Naive thymus-derived CD8-positive, alpha-beta T cell (primary cell): ENCODE results near the gene GALNT2. TPM values are rescaled to one million over a fixed set of nuclear protein-coding genes. Genes with fewer than 3 reads are reported as not detected.

ENCODE experiments used
- ATAC-seq, 2 donors: fragments of 150-1000 bp; cut with Tn5 transposase in 1 of 2; sonication (Bioruptor Pico), chemical (Tn5 transposase) in 1 of 2; 1 replicate in 1 of 2; 2 replicates in 1 of 2; pipeline ENCODE4 v1.10.0; 2021; ENCODE audit warnings: mild to moderate bottlenecking in 2 of 2, moderate library complexity in 2 of 2
- POLR2A ChIA-PET: fragments of 350-600 bp; sonication (Branson Sonifier 250); formaldehyde crosslinking; loops from one replicate; lab custom pipeline; 2021; ENCODE audit warnings: antibody characterized with exemption; lab: Charles Lee
- DNase-seq, 10 donors: peaks; one replicate each; pipeline versions ENCODE4 v3.0.0 to v3.0.0-alpha.2; 2020 to 2022
- H3K27ac Mint-ChIP-seq, 10 donors: one replicate each; pipeline ENCODE4 v1.8.0; 2020 to 2022; ENCODE audit warnings: mild to moderate bottlenecking in 10 of 10, mixed read lengths in 10 of 10, moderate library complexity in 4 of 10, inconsistent platforms in 1 of 10
- H3K27me3 Mint-ChIP-seq, 5 donors: one replicate each; pipeline ENCODE4 v1.8.0; 2021 to 2022; ENCODE audit warnings: mixed read lengths in 5 of 5
- H3K36me3 Mint-ChIP-seq, 3 donors: one replicate each; pipeline ENCODE4 v1.8.0; 2020 to 2022; ENCODE audit warnings: mixed read lengths in 3 of 3, mild to moderate bottlenecking in 2 of 3, inconsistent platforms in 1 of 3
- H3K4me1 Mint-ChIP-seq, 4 donors: one replicate each; pipeline ENCODE4 v1.8.0; 2021 to 2022; ENCODE audit warnings: mixed read lengths in 4 of 4
- H3K4me3 Mint-ChIP-seq, 10 donors: one replicate each; pipeline ENCODE4 v1.8.0; 2020 to 2022; ENCODE audit warnings: mild to moderate bottlenecking in 10 of 10, mixed read lengths in 10 of 10, moderate library complexity in 6 of 10, inconsistent platforms in 1 of 10
- H3K9me3 Mint-ChIP-seq, 9 donors: one replicate each; pipeline ENCODE4 v1.8.0; 2020 to 2022; ENCODE audit warnings: mixed read lengths in 9 of 9, mild to moderate bottlenecking in 3 of 9, inconsistent platforms in 1 of 9, moderate library complexity in 1 of 9
- polyA plus RNA-seq, 3 donors: library from polyadenylated mRNA; unstranded; fragments of 300-500 nt; fragmentation: Illumina TruSeq; gene quantifications; one replicate each; pipeline ENCODE4 v1.2.3, GENCODE V29; 2021
- total RNA-seq, 8 experiments: library from RNA in 2 of 8; stranded (reverse) in 2 of 8; gene quantifications; one replicate each; pipeline ENCODE4 v1.2.3 and lab custom pipeline; 2021 to 2026

GALNT2 gene
- total and polyA plus RNA-seq, 5 experiments from 2014 or later: 10.7 to 22.2 (median 15.3) TPM

DNA sequence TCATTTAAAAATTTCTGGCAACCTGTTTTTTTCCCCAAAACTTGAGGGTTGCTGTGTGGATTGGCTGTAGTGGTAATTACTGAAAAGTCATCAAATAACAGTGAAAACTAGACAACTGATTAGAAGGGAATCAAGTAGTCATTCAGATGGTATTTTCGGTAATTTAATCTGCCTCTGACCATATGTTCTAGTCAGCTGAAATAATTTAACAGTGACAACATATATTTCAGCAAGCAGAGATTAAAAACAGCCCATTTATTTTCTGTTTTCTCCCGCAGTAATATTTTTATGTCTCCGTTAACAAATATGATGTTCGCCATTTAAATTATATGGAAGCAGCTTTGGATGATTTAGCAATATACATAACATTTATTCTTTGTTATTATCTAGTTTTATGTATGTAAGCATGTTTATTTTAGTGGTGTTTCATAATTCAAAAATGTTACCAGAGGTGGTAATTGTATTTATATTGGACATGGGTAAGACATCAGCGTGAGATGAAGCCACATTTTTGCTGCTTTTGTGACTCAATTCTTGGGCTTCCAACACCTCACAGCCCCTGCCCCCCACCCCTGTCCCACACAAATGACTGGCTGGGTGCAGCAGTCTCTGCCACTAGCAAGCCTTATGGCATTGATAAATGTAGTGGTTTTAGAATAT is 104.4 kb downstream of the GALNT2 start:
- no peaks in the 10 kb centered on the region for H3K27me3 Mint-ChIP-seq
- no peak overlapping the region for H3K27ac Mint-ChIP-seq
- peaks cover 0 to 3% (median 0%) of the 10 kb centered on the region in 3 donors for H3K36me3 Mint-ChIP-seq
- ATAC-seq (no peak), DNase-seq (no peak)
- peaks cover 33 to 66% (median 62%) of the 10 kb centered on the region in 4 donors for H3K4me1 Mint-ChIP-seq
- no peaks in the 10 kb centered on the region for H3K9me3 Mint-ChIP-seq
- no peak overlapping the region for H3K4me3 Mint-ChIP-seq
- POLR2A ChIA-PET: no interaction called here

DNA sequence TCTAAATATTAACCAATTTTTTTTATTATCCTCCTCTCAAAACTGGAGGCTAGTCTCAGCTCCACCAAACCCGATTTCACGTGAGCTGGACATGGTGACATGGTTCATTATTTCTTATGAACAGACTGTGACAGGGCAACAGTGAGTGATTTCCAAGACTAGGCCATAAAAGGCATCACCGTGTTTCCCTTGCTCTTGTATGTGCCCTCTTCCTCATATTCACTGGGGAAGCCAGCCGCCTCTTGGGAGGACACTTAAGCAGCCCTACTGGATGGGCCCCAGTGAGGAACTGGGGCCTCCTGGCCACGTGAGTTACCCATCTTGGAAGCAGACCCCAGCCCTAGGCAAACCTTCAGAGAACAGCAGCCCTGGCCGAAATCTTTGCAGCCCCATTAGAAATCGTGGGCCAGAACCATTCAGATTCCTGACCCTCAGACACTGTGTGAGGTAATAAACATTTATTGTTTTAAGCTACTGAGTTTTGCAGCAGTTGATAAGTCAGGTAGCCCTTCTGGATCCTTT is 105.0 kb downstream of the GALNT2 start:
- ATAC-seq (no peak), DNase-seq (peak in 1 of 10 donors; percentile 0)
- H3K4me1 Mint-ChIP-seq: peaks cover 32 to 71% (median 61%) of the 10 kb centered on the region in 4 donors
- H3K27ac Mint-ChIP-seq: peak overlapping the region in 1 of 10 donors; percentile 79
- peaks cover 0 to 3% (median 0%) of the 10 kb centered on the region in 3 donors for H3K36me3 Mint-ChIP-seq
- H3K4me3 Mint-ChIP-seq: no peak overlapping the region
- H3K27me3 Mint-ChIP-seq: no peaks in the 10 kb centered on the region
- POLR2A ChIA-PET: no interaction called here
- no peaks in the 10 kb centered on the region for H3K9me3 Mint-ChIP-seq

DNA sequence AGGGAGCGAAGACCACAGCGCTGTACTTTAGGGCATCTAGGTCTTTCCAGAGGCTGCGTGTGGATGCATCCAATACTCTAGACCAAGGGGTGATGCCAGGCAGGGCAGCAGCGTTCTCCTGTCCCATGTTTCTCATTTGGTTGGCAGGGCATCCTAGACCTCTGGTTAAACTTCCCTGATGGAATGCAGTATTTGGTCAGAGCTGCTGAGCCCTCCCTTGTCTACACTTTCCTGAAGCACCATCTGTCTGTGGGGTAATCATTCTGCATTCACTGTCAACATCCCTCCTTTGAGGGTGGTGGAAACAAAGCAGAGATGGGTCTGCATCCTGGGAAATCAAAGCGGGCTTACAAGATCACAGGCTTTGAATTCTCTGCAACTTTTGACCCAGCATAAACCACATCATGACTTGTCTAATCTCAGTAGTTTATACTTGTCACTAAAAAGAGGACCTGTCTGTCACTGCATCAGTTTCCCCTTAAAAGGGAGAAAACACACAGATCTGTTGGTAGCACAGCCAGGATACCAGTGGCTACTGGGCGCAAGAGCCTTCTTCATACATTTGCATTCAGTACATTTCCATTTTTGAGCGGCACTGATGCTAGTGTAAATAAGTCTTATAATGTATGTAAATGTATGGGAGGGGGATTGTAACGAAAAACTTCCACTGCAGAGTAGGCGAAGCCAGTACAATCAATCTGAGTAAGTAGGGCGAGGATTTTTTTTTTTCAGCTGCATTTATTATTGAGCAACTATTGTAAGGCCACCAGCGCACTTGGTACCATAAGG is 106.3 kb downstream of the GALNT2 start:
- H3K9me3 Mint-ChIP-seq: no peaks in the 10 kb centered on the region
- DNase-seq (no peak), ATAC-seq (no peak)
- H3K4me1 Mint-ChIP-seq: peaks cover 29 to 73% (median 58%) of the 10 kb centered on the region in 4 donors
- H3K4me3 Mint-ChIP-seq: no peak overlapping the region
- POLR2A ChIA-PET: no interaction called here
- peaks cover 4 to 9% (median 4%) of the 10 kb centered on the region in 3 donors for H3K36me3 Mint-ChIP-seq
- H3K27me3 Mint-ChIP-seq: no peaks in the 10 kb centered on the region
- peak overlapping the region in 1 of 10 donors; percentile 18 for H3K27ac Mint-ChIP-seq

DNA sequence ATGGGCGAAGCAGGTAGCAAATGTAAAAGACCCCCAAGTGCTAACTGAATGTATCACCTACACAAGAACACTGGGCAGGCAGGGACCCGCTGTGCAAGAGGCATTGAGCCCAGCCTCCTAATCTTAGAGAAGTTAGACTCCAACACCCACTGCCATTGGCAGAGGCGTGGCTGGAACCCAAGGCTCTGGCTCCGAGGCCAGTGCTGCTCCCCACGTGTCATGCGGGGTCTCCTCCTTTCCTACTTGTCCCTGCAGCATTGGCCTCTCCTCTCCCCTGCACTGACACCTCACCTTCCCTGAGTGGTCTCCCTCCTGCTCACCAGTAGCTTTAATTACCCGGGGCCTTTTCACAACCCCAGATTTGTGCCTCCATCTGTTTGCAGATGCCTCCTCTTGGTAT is 107.0 kb downstream of the GALNT2 start:
- H3K9me3 Mint-ChIP-seq: no peaks in the 10 kb centered on the region
- H3K4me3 Mint-ChIP-seq: no peak overlapping the region
- POLR2A ChIA-PET: no interaction called here
- peaks cover 26 to 68% (median 54%) of the 10 kb centered on the region in 4 donors for H3K4me1 Mint-ChIP-seq
- H3K27me3 Mint-ChIP-seq: no peaks in the 10 kb centered on the region
- H3K27ac Mint-ChIP-seq: peak overlapping the region in 3 of 10 donors; percentile 18 to 69 (median 41)
- DNase-seq (peak in 1 of 10 donors; percentile 8), ATAC-seq (no peak)
- H3K36me3 Mint-ChIP-seq: peaks cover 4 to 14% (median 8%) of the 10 kb centered on the region in 3 donors

DNA sequence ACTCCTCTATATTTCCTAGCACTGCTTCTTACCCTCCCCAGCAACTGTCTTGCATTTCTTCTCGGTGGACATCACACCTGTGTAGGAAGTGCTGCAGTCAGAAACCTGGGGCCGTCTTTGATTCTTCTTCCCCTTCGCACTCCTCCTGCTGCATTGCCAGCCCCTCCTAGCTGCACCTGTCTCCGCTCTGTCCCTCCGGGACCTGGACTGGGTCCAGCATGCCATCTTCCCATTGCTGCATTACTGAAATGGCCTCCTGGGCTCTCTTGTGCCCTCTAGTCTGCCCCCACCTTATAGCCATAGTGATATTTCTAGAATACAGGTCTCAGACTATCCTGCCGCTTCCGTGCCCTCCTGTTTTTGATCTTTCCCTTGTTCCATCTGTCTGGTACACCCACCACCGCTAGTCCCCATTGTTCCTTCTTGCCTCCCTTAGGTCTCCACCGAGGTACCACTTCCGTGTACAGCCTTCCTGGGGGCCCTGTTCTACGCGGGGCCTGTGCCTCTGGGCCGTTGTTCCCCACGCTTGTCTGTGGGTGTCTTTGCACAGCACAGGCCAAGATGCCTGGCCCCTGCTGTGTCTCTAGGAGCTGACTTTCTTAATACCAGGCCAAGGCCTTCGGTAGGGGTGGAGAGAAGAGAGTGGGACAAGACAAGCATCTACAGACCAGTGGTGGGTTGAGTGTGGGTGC is 107.6 kb downstream of the GALNT2 start:
- H3K9me3 Mint-ChIP-seq: no peaks in the 10 kb centered on the region
- POLR2A ChIA-PET: no interaction called here
- ATAC-seq (no peak), DNase-seq (no peak)
- no peaks in the 10 kb centered on the region for H3K27me3 Mint-ChIP-seq
- H3K27ac Mint-ChIP-seq: peak overlapping the region in 5 of 10 donors; percentile 33 to 69 (median 42)
- H3K4me3 Mint-ChIP-seq: peak overlapping the region in 1 of 10 donors; percentile 43
- peaks cover 25 to 64% (median 48%) of the 10 kb centered on the region in 4 donors for H3K4me1 Mint-ChIP-seq
- peaks cover 4 to 20% (median 12%) of the 10 kb centered on the region in 3 donors for H3K36me3 Mint-ChIP-seq

DNA sequence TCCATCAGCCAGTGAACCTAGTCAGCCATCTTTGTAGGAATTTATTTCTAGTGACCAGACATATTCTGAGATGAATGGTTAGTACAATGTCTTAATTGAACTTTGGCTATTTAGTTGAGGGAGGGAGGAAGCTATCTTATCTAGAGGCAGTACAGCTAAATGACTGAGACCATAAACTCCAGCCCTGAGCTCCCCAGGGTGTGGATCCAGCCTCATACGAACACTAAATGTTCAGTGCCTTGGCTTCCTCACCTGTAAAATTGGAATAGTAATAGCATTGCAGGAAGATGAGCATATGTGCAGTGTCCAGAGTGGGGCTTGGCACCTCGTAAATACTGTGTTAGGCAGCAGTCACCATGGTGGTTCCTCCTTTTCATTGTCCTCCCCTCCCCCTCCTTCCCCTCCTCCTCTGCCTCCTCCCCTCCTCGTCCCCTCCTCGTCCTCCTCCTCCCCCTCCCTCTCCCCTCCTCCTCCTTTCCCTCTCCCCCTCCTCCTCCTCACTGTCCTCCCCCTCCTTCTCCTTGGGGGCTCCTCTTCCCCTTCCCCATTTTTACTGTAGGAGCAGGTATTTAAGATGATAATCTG is 108.2 kb downstream of the GALNT2 start:
- Mint-ChIP-seq H3K27ac (peak overlapping the region in 2 of 10 donors; percentile 4 to 69), H3K36me3 (peaks cover 4 to 25% (median 13%) of the 10 kb centered on the region in 3 donors), H3K9me3 (no peaks in the 10 kb centered on the region), H3K27me3 (no peaks in the 10 kb centered on the region), H3K4me1 (peaks cover 25 to 58% (median 42%) of the 10 kb centered on the region in 4 donors), H3K4me3 (no peak overlapping the region)
- no peak for ATAC-seq
- DNase-seq: no peak
- POLR2A ChIA-PET: no interaction called here

DNA sequence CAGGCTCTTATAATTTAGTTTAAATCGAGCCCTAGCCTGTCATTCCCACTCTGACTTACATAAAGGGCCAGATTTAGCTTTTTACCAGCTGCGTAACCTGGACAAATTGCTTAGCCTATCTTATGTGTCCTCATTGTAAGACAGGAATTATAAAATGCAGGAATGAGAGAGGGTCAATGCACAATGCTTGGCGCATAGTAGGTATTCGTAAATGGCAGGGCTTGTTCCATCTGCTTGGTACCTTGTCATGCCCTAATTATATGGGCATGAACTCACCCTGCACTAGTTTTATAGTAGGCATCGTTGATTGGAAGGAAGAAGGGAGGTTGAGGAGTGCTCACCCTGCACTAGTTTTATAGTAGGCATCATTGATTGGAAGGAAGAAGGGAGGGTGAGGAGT is 108.8 kb downstream of the GALNT2 start:
- POLR2A ChIA-PET: no interaction called here

DNA sequence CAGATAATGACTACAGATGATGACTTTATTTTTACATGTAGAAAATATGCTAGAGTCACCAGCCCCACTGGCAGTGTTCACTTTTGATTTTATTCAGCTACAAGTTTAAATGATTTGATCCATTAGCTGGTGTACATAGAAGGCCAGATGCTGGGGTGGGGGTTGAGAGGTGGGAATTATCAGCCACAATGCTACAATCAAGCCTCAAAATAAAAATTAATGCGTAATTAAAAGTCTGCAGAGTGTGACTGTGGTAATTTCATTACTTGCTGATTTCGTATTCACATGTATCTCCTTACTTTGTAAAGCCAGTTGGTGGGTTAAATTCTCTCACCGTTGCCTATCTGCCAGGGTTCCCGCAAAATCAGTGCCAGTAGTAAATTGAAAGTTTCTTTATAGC is 109.3 kb downstream of the GALNT2 start:
- Mint-ChIP-seq H3K4me3 (no peak overlapping the region), H3K4me1 (peaks cover 21 to 52% (median 34%) of the 10 kb centered on the region in 4 donors), H3K27me3 (no peaks in the 10 kb centered on the region), H3K27ac (peak overlapping the region in 2 of 10 donors; percentile 19 to 45), H3K36me3 (peaks cover 4 to 33% (median 13%) of the 10 kb centered on the region in 3 donors), H3K9me3 (no peaks in the 10 kb centered on the region)
- DNase-seq: no peak
- no peak for ATAC-seq
- POLR2A ChIA-PET: no interaction called here

More for the DNA sequence above, 108.8 kb downstream of the GALNT2 start:
- no peak for ATAC-seq
- Mint-ChIP-seq H3K36me3 (peaks cover 4 to 30% (median 13%) of the 10 kb centered on the region in 3 donors), H3K27ac (peak overlapping the region in 4 of 10 donors; percentile 4 to 45 (median 16)), H3K4me1 (peaks cover 21 to 52% (median 36%) of the 10 kb centered on the region in 4 donors), H3K4me3 (peak overlapping the region in 1 of 10 donors; percentile 0), H3K27me3 (no peaks in the 10 kb centered on the region), H3K9me3 (no peaks in the 10 kb centered on the region)
- no peak for DNase-seq

DNA sequence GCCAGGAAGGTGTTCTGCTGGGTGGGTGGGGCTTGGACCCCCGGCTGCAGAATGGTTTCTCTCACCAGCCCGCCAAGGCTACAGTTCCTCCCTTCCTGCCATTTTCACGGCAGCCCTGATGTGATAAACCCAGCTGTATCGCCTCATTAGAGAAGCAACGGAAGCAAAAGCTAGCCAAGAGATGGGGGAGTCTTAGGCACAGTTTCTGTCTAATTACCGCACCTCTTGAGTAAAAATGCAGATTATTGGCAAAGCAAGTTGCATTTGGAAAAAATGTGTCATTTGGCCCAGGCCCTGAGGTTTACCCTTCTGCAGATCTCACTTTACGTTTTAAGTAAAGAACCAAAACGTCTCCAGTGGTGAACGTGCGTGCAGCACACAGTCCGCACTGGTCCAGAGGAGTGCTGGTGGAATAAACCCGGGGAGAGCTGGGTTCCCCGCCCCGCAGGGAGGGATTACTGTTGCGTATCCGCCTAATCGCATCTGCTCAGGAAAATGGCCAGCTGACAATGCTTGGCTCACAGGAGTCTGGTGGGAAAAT is 109.9 kb downstream of the GALNT2 start:
- POLR2A ChIA-PET: no interaction called here
- peak overlapping the region in 1 of 10 donors; percentile 19 for H3K27ac Mint-ChIP-seq
- H3K27me3 Mint-ChIP-seq: no peaks in the 10 kb centered on the region
- H3K36me3 Mint-ChIP-seq: peaks cover 4 to 33% (median 13%) of the 10 kb centered on the region in 3 donors
- DNase-seq (no peak), ATAC-seq (no peak)
- H3K4me3 Mint-ChIP-seq: peak overlapping the region in 1 of 10 donors; percentile 13
- no peaks in the 10 kb centered on the region for H3K9me3 Mint-ChIP-seq
- H3K4me1 Mint-ChIP-seq: peaks cover 21 to 52% (median 33%) of the 10 kb centered on the region in 4 donors

DNA sequence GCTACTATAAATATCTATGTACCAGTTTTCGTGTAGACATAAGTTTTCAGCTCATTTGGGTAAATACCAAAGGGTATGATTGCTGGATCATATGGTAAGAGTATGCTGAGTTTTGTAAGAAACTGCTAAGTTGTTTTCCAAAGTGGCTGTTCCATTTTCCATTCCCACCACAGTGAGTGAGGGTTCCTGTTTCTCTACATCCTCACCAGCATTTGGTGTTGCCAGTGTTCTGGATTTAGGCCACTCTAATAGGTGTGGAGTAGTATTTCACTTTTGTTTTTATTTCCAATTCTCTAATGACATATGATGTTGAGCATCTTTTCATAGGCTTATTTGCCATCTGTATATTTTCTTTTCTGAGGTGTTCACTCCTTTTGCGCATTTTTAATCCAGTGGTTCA is 112.2 kb downstream of the GALNT2 start:
- H3K36me3 Mint-ChIP-seq: peaks cover 4 to 36% (median 26%) of the 10 kb centered on the region in 3 donors
- peaks cover 13 to 32% (median 20%) of the 10 kb centered on the region in 4 donors for H3K4me1 Mint-ChIP-seq
- no peak overlapping the region for H3K27ac Mint-ChIP-seq
- no peak overlapping the region for H3K4me3 Mint-ChIP-seq
- ATAC-seq: no peak
- no peak for DNase-seq
- H3K9me3 Mint-ChIP-seq: peaks cover 0 to 2% (median 0%) of the 10 kb centered on the region in 9 donors
- no peaks in the 10 kb centered on the region for H3K27me3 Mint-ChIP-seq
- POLR2A ChIA-PET: no interaction called here

DNA sequence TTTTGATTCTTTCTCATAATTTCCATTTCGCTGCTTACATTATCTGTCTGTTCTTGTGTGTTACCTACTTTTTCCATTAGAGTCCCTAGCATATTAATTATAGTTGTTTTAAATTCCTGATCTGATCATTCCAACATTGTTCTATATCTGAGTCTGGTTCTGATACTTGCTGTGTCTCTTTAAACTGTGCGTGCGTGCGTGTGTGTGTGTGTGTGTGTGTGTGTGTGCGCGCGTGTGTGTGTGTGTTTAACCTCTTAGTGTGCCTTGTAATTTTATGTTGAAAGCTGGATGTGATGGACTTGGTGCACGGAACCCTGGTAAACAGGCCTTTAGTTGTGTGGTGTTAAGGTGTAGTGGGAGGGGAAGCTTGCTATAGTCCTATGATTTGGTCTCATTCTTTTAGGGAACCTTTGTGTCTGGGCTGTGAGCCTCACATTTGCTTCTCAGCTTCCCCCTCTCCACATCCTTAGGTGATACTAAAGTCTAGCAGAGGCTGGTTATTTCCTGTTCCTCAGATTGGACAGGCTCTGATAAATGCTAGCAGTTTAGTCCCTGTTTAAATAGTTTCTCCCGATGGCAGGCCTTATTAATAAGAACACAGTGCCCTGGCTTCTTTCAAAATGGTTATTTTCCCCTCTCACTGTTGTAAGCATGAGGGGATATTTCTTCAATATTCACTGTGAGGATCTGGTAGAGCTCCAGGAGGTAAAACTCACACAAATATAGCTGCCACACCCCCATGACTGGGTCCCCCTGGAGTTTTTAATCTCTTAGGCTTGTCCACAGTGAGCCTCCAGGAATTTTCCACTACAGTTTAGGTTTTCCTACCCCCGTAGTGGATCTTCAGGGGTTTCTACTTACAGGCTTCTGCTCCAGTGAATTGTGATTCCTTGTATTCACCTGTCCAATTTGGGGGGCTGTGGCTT is 118.3 kb downstream of the GALNT2 start:
- Mint-ChIP-seq H3K4me1 (peaks cover 22 to 57% (median 53%) of the 10 kb centered on the region in 4 donors), H3K36me3 (peaks cover 11 to 29% (median 21%) of the 10 kb centered on the region in 3 donors), H3K27ac (peak overlapping the region in 4 of 10 donors; percentile 1 to 38 (median 11)), H3K4me3 (peak overlapping the region in 1 of 10 donors; percentile 1), H3K9me3 (peaks cover 0 to 11% (median 5%) of the 10 kb centered on the region in 9 donors), H3K27me3 (no peaks in the 10 kb centered on the region)
- POLR2A ChIA-PET: no interaction called here
- no peak for ATAC-seq
- DNase-seq: no peak
